ENCODE results near the gene AGFG2. TPM values are rescaled to one million over a fixed set of nuclear protein-coding genes. Genes with fewer than 3 reads are reported as not detected.

The AGFG2 gene
- total RNA-seq, 2 experiments from 2014 or later, result 53.9 to 59.8 TPM

- DNase-seq, result peak; percentile 54
- H3K27ac Mint-ChIP-seq, result peak overlapping the region; percentile 32
- POLR2A ChIA-PET, result interaction anchor here (0.7 to 1.8 kb wide), 7 partner anchors 14 to 136 kb away, joined by 3 to 10 read pairs (median 4); partner anchors contain the start of genes AGFG2, FBXO24, LRCH4 and POP7
These were observed 30.2 kb downstream of the AGFG2 start for GRCh38 chr7:100568896-100569844.

GRCh38 chr7:100570954-100571828 is 32.2 kb downstream of the AGFG2 start:
- no peaks in the 10 kb centered on the region for H3K27me3 Mint-ChIP-seq
- ChIA-PET POLR2A (interaction anchor here (0.8 to 2.0 kb wide), 12 partner anchors 10 to 116 kb away, joined by 3 to 23 read pairs (median 3); partner anchors contain the start of genes FBXO24 and LRCH4), CTCF (interaction anchor here (0.8 to 1.6 kb wide), 3 partner anchors 11 to 89 kb away, joined by 3 to 4 read pairs (median 4); no protein-coding TSS in a partner anchor)
- no peak overlapping the region for H3K27ac Mint-ChIP-seq
- peaks cover 45% of the 10 kb centered on the region for H3K4me1 Mint-ChIP-seq
- DNase-seq, result no peak
- H3K4me3 Mint-ChIP-seq, result no peak overlapping the region
- H3K9me3 Mint-ChIP-seq, result no peaks in the 10 kb centered on the region
- peaks cover 21% of the 10 kb centered on the region for H3K36me3 Mint-ChIP-seq (ENCODE audit: low read depth)

More at GRCh38 chr7:100568896-100569844, 30.2 kb downstream of the AGFG2 start:
- H3K9me3 Mint-ChIP-seq, result no peaks in the 10 kb centered on the region
- H3K4me3 Mint-ChIP-seq, result peak overlapping the region; percentile 21
- CTCF ChIA-PET, result interaction anchor here (0.7 to 1.6 kb wide), 4 partner anchors 9 to 137 kb away, joined by 3 to 8 read pairs (median 4); partner anchors contain the start of genes FBXO24, LRCH4 and POP7
- no peaks in the 10 kb centered on the region for H3K27me3 Mint-ChIP-seq
- H3K36me3 Mint-ChIP-seq (ENCODE audit: low read depth), result peaks cover 9% of the 10 kb centered on the region
- peaks cover 45% of the 10 kb centered on the region for H3K4me1 Mint-ChIP-seq

DNA sequence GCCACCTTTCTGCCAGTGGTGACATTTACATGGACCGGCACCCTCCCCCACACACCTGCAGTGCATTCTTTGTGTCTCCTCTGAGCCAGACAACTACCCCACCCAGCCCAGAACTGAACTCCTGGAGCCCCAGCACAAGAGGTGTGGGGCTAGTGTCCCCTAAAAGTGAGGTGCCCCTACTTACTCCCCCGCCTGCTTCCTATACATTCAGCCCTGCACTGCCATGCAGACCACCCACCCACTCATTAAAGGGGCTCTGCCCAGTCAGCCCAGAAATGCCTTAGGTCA is 32.8 kb downstream of the AGFG2 start:
- ChIA-PET CTCF (interaction anchor here (0.8 to 1.6 kb wide), 3 partner anchors 12 to 89 kb away, joined by 3 to 4 read pairs (median 4); no protein-coding TSS in a partner anchor), POLR2A (interaction anchor here (1.0 to 2.0 kb wide), 9 partner anchors 12 to 117 kb away, joined by 3 to 23 read pairs (median 4); partner anchors contain the start of genes FBXO24 and LRCH4)
- H3K36me3 Mint-ChIP-seq (ENCODE audit: low read depth), result peaks cover 27% of the 10 kb centered on the region
- no peak overlapping the region for H3K27ac Mint-ChIP-seq
- no peak for DNase-seq
- H3K9me3 Mint-ChIP-seq, result no peaks in the 10 kb centered on the region
- peaks cover 45% of the 10 kb centered on the region for H3K4me1 Mint-ChIP-seq
- H3K27me3 Mint-ChIP-seq, result no peaks in the 10 kb centered on the region
- H3K4me3 Mint-ChIP-seq, result no peak overlapping the region

DNA sequence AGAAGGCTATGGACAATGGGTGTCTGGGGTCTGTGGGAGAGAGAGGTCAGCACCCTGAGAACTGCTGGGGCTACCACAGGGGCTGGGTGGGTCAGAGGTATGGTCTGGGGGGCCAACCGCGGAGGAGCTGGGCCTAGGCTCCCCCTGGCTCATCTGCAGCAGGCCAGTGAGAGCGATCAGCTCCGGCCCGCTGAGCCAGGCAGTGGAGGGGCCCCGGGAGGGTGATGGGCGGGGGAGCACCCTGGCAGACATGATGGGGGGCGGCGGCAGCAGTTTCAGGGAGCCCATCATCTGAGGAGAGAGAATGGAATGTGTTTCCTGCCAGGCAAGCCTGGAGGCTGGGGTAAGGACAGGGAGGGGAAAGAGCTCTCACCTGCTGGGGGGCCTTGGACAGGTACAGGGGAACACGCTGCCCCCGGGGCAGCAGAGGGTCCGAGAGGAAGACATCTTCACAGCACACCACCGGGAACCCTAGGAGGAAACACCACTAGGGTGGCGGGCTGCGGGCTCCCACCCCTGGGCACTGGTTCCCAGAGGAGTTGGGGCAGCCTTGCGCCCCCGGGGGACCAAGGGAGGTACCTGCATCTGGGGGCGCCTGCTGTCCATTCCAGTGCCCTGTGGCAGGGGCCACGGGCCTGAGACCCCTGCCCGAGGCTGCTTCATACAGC is 33.4 kb downstream of the AGFG2 start:
- ChIA-PET POLR2A (interaction anchor here (0.8 to 1.7 kb wide), 5 partner anchors 9 to 111 kb away, joined by 3 to 13 read pairs (median 3); no protein-coding TSS in a partner anchor), CTCF (no interaction called here)
- no peaks in the 10 kb centered on the region for H3K9me3 Mint-ChIP-seq
- H3K27ac Mint-ChIP-seq, result no peak overlapping the region
- peaks cover 30% of the 10 kb centered on the region for H3K36me3 Mint-ChIP-seq (ENCODE audit: low read depth)
- DNase-seq, result no peak
- peaks cover 41% of the 10 kb centered on the region for H3K4me1 Mint-ChIP-seq
- H3K27me3 Mint-ChIP-seq, result no peaks in the 10 kb centered on the region
- H3K4me3 Mint-ChIP-seq, result no peak overlapping the region

GRCh38 chr7:100572949-100573675 is 34.1 kb downstream of the AGFG2 start:
- ChIA-PET POLR2A (interaction anchor here (0.8 to 1.7 kb wide), 4 partner anchors 8 to 110 kb away, joined by 3 to 13 read pairs (median 3); no protein-coding TSS in a partner anchor), CTCF (no interaction called here)
- no peaks in the 10 kb centered on the region for H3K9me3 Mint-ChIP-seq
- peaks cover 34% of the 10 kb centered on the region for H3K4me1 Mint-ChIP-seq
- H3K4me3 Mint-ChIP-seq, result no peak overlapping the region
- peaks cover 36% of the 10 kb centered on the region for H3K36me3 Mint-ChIP-seq (ENCODE audit: low read depth)
- H3K27me3 Mint-ChIP-seq, result no peaks in the 10 kb centered on the region
- no peak overlapping the region for H3K27ac Mint-ChIP-seq
- no peak for DNase-seq

- no peaks in the 10 kb centered on the region for H3K9me3 Mint-ChIP-seq
- H3K4me3 Mint-ChIP-seq, result no peak within 1 kb of the TSS
- H3K36me3 Mint-ChIP-seq (ENCODE audit: low read depth), result peaks cover 44% of the 10 kb centered on the region
- H3K4me1 Mint-ChIP-seq, result peaks cover 28% of the 10 kb centered on the region
- ChIA-PET CTCF (no interaction called here), POLR2A (interaction anchor here (1.7 kb wide), 1 partner anchor 10 kb away, joined by 13 read pairs; no protein-coding TSS in a partner anchor)
- H3K27ac Mint-ChIP-seq, result no peak within 1 kb of the TSS
- no peak for DNase-seq
- no peaks in the 10 kb centered on the region for H3K27me3 Mint-ChIP-seq
These were observed 34.8 kb downstream of the AGFG2 start, which contains the start of gene SAP25 for GRCh38 chr7:100573691-100574361. Gene SAP25, minus strand, starts transcription at chr7:100573900. Its CDS starts 158 bp downstream, at chr7:100573742.

DNA sequence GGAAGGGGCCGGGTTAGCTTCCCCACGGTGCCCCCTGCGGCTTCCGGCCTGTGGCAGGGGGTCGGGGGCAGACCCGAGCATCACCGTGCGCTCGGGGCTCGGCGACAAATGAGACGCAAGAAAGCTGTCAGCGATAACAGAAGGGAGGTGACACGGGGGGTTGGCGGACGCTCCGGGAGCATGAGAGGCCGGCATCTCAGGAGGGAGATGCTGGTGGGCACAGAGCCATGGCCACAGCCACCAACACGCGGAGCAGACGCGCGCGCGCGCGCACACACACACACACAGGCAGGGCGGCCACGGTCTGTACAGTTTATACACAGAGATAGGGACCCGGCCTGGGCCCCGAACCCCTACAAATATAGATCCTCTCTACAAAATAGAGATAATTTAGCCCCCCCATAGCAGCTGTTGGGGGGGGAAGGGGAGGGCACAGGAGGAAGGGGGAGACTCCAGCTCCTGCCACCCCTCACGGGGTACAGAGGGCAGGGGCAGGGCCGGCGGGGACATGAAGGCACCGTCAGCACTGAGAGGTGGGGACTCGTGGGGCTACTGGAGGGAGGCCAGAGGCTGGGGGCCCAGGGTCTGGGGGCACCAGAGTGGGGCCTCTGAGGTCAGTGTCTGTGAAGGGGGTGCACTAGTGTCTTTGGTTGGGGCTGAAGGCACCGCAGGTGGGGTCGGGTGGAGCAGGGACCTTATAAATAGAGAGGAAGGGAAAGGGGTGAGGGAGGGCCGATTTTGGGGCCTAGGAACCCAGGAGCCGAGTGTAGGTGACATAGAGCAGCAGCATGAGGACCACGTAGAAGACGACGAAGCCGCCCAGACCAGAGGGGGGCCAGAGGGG is 35.6 kb downstream of the AGFG2 start:
- Mint-ChIP-seq H3K4me1 (peaks cover 21% of the 10 kb centered on the region), H3K9me3 (no peaks in the 10 kb centered on the region), H3K27ac (no peak overlapping the region), H3K36me3 (ENCODE audit: low read depth) (peaks cover 47% of the 10 kb centered on the region), H3K27me3 (no peaks in the 10 kb centered on the region), H3K4me3 (no peak overlapping the region)
- no peak for DNase-seq
- ChIA-PET CTCF (no interaction called here), POLR2A (no interaction called here)

GRCh38 chr7:100575206-100575631 is 36.2 kb downstream of the AGFG2 start:
- POLR2A ChIA-PET, result no interaction called here
- CTCF ChIA-PET, result no interaction called here
- H3K27ac Mint-ChIP-seq, result no peak overlapping the region
- H3K4me3 Mint-ChIP-seq, result no peak overlapping the region
- no peaks in the 10 kb centered on the region for H3K9me3 Mint-ChIP-seq
- peaks cover 15% of the 10 kb centered on the region for H3K4me1 Mint-ChIP-seq
- H3K27me3 Mint-ChIP-seq, result no peaks in the 10 kb centered on the region
- no peak for DNase-seq
- peaks cover 47% of the 10 kb centered on the region for H3K36me3 Mint-ChIP-seq (ENCODE audit: low read depth)

DNA sequence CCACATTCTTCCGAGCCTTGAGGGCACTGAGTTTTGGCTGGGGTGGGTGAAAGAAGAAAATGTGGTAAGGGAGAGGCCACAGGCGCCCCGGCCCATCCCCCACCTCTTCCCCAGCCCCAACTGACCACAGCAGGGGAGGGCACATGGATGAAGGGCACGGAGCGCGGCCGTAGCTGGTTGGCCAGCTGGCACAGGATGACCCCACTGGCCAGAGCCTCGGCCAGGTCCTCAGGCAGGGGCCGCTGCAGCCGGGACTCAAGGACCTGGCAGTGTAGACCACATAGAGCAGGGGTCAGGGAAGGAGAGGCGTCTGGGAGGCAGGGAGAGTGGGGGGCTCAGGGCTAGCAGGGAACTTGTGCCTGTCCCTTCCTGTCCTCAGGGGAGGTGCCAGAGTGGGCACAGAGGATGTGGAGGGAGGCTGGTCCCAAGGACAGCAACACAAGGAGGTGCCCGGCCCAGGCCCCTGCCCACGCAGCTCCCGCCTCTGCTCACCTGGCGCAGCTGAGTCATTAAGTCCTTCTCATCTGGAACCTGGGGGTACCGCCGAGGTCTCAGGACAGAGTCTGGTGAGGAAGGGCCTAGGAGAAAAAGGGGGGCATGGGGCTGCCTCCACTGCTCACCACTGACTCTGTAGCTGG is 36.9 kb downstream of the AGFG2 start:
- DNase-seq, result no peak
- Mint-ChIP-seq H3K9me3 (no peaks in the 10 kb centered on the region), H3K27me3 (no peaks in the 10 kb centered on the region), H3K4me1 (peaks cover 10% of the 10 kb centered on the region), H3K27ac (no peak overlapping the region), H3K4me3 (no peak overlapping the region), H3K36me3 (ENCODE audit: low read depth) (peaks cover 47% of the 10 kb centered on the region)
- POLR2A ChIA-PET, result no interaction called here
- CTCF ChIA-PET, result no interaction called here

- Mint-ChIP-seq H3K27me3 (no peaks in the 10 kb centered on the region), H3K27ac (no peak overlapping the region), H3K4me1 (peaks cover 5% of the 10 kb centered on the region), H3K36me3 (ENCODE audit: low read depth) (peaks cover 47% of the 10 kb centered on the region), H3K4me3 (no peak overlapping the region), H3K9me3 (no peaks in the 10 kb centered on the region)
- no peak for DNase-seq
- POLR2A ChIA-PET, result no interaction called here
- CTCF ChIA-PET, result no interaction called here
These were observed 37.5 kb downstream of the AGFG2 start for GRCh38 chr7:100576384-100576993.

Data from activated CD4-positive, alpha-beta memory T cell treated with anti-CD3 and anti-CD28 coated beads, Interleukin-2, amount 10 ng/mL, durations not matched to agents 7 days and 5 days (primary cell).